ENCODE data around the gene SPG11. TPM values are rescaled to one million over a fixed set of nuclear protein-coding genes. Genes with fewer than 3 reads are reported as not detected.
A peak's percentile ranks its signal among the peaks of the same experiment; 100 is the strongest.
"Not testable (repeated sequence)": the region's sequence is repeated elsewhere in the genome, so short reads cannot be mapped to it uniquely, and the experiment has no call there.

Gene SPG11
- total RNA-seq = 10 to 100 TPM; 90.9 to 99.3 TPM

- H3K36me3 Mint-ChIP-seq = peaks cover 10 to 13% of the 10 kb centered on the region in 2 donors
- no peaks in the 10 kb centered on the region for H3K9me3 Mint-ChIP-seq
These were observed at the start of gene SPG11 for GRCh38 chr15:44663410-44664308. TSS of gene SPG11 (minus strand) at chr15:44663662. CDS start at chr15:44663647, 15 bp downstream.

GRCh38 chr15:44712346-44713005, 49.0 kb upstream of the SPG11 start:
- H3K36me3 Mint-ChIP-seq = peaks cover 77 to 92% of the 10 kb centered on the region in 2 donors
- H3K9me3 Mint-ChIP-seq = no peaks in the 10 kb centered on the region
- ATAC-seq = peak; percentile 28 to 30
- DNase-seq (ENCODE audit: low spot score in 2 of 2) = peak in 1 of 2 donors; percentile 68
- H3K27ac Mint-ChIP-seq = peak overlapping the region; percentile 100

More at GRCh38 chr15:44663410-44664308, at the start of gene SPG11:
- peak; percentile 95 to 98 for DNase-seq (ENCODE audit: low spot score in 2 of 2)
- H3K27ac Mint-ChIP-seq = peak within 1 kb of the TSS; percentile 96 to 97
- peak; percentile 86 to 88 for ATAC-seq

GRCh38 chr15:44711743-44712345, 48.4 kb upstream of the SPG11 start:
- DNase-seq (ENCODE audit: low spot score in 2 of 2) (peak; percentile 69 to 74), ATAC-seq (peak; percentile 34 to 36)
- H3K36me3 Mint-ChIP-seq = peaks cover 72 to 85% of the 10 kb centered on the region in 2 donors
- no peaks in the 10 kb centered on the region for H3K9me3 Mint-ChIP-seq
- H3K27ac Mint-ChIP-seq = peak overlapping the region; percentile 100

- ATAC-seq = peak; percentile 86 to 90
- peak within 1 kb of the TSS; percentile 100 for H3K27ac Mint-ChIP-seq
- peaks cover 65 to 79% of the 10 kb centered on the region in 2 donors for H3K36me3 Mint-ChIP-seq
- peak; percentile 96 for DNase-seq (ENCODE audit: low spot score in 2 of 2)
- H3K9me3 Mint-ChIP-seq = no peaks in the 10 kb centered on the region
These were observed 47.8 kb upstream of the SPG11 start, which contains the start of the genes B2M and PATL2 for GRCh38 chr15:44711096-44711742. TSS of gene B2M (plus strand) at chr15:44711517. CDS start at chr15:44711547, 30 bp downstream. TSS of gene PATL2 (minus strand) at chr15:44711323. CDS start at chr15:44676490, 34,833 bp downstream.

GRCh38 chr15:44710236-44711095, 47.0 kb upstream of the SPG11 start:
- Mint-ChIP-seq H3K9me3 (no peaks in the 10 kb centered on the region), H3K27ac (peak overlapping the region; percentile 100), H3K36me3 (peaks cover 58 to 71% of the 10 kb centered on the region in 2 donors)
- DNase-seq (ENCODE audit: low spot score in 2 of 2) (peak in 1 of 2 donors; percentile 48), ATAC-seq (peak in 1 of 2 donors; percentile 16)

GRCh38 chr15:44706946-44707636, 43.6 kb upstream of the SPG11 start:
- peaks cover 39 to 63% of the 10 kb centered on the region in 2 donors for H3K36me3 Mint-ChIP-seq
- peaks cover 12 to 14% of the 10 kb centered on the region in 2 donors for H3K9me3 Mint-ChIP-seq
- no peak for DNase-seq (ENCODE audit: low spot score in 2 of 2)
- no peak overlapping the region for H3K27ac Mint-ChIP-seq
- no peak for ATAC-seq

- ATAC-seq (no peak), DNase-seq (ENCODE audit: low spot score in 2 of 2) (no peak)
- Mint-ChIP-seq H3K27ac (no peak overlapping the region), H3K9me3 (peaks cover 13 to 15% of the 10 kb centered on the region in 2 donors), H3K36me3 (peaks cover 33 to 57% of the 10 kb centered on the region in 2 donors)
These were observed 42.9 kb upstream of the SPG11 start for GRCh38 chr15:44706401-44706800.

GRCh38 chr15:44705986-44706385, 42.5 kb upstream of the SPG11 start:
- Mint-ChIP-seq H3K36me3 (peaks cover 30 to 55% of the 10 kb centered on the region in 2 donors), H3K9me3 (peaks cover 13 to 15% of the 10 kb centered on the region in 2 donors), H3K27ac (no peak overlapping the region)
- ATAC-seq (no peak), DNase-seq (ENCODE audit: low spot score in 2 of 2) (no peak)

GRCh38 chr15:44700676-44701075, 37.2 kb upstream of the SPG11 start:
- DNase-seq (ENCODE audit: low spot score in 2 of 2) = not testable (repeated sequence)
- Mint-ChIP-seq H3K27ac (peak overlapping the region; percentile 4 to 7), H3K9me3 (peaks cover 18 to 30% of the 10 kb centered on the region in 2 donors), H3K36me3 (peaks cover 28 to 42% of the 10 kb centered on the region in 2 donors)
- peak; percentile 54 to 97 for ATAC-seq

- ATAC-seq (no peak), DNase-seq (ENCODE audit: low spot score in 2 of 2) (no peak)
- Mint-ChIP-seq H3K36me3 (peaks cover 20 to 29% of the 10 kb centered on the region in 2 donors), H3K27ac (no peak overlapping the region), H3K9me3 (peaks cover 14 to 27% of the 10 kb centered on the region in 2 donors)
These were observed 35.2 kb upstream of the SPG11 start for GRCh38 chr15:44698641-44699040.

GRCh38 chr15:44697014-44697413, 33.6 kb upstream of the SPG11 start:
- Mint-ChIP-seq H3K36me3 (peaks cover 14 to 16% of the 10 kb centered on the region in 2 donors), H3K27ac (peak overlapping the region in 1 of 2 donors; percentile 34), H3K9me3 (peaks cover 9 to 16% of the 10 kb centered on the region in 2 donors)
- no peak for DNase-seq (ENCODE audit: low spot score in 2 of 2)
- no peak for ATAC-seq

- Mint-ChIP-seq H3K27ac (peak overlapping the region in 1 of 2 donors; percentile 41), H3K36me3 (peaks cover 5 to 8% of the 10 kb centered on the region in 2 donors), H3K9me3 (peaks cover 8 to 10% of the 10 kb centered on the region in 2 donors)
- DNase-seq (ENCODE audit: low spot score in 2 of 2) (no peak), ATAC-seq (no peak)
These were observed 31.8 kb upstream of the SPG11 start for GRCh38 chr15:44695294-44695693.

GRCh38 chr15:44694416-44694815, 31.0 kb upstream of the SPG11 start:
- DNase-seq (ENCODE audit: low spot score in 2 of 2) (no peak), ATAC-seq (no peak)
- peaks cover 5 to 8% of the 10 kb centered on the region in 2 donors for H3K9me3 Mint-ChIP-seq
- H3K27ac Mint-ChIP-seq = peak overlapping the region; percentile 39 to 53
- H3K36me3 Mint-ChIP-seq = peaks cover 2 to 4% of the 10 kb centered on the region in 2 donors

- Mint-ChIP-seq H3K27ac (no peak overlapping the region), H3K36me3 (peaks cover 8 to 17% of the 10 kb centered on the region in 2 donors), H3K9me3 (peaks cover 2 to 6% of the 10 kb centered on the region in 2 donors)
- no peak for DNase-seq (ENCODE audit: low spot score in 2 of 2)
- ATAC-seq = no peak
These were observed 29.2 kb upstream of the SPG11 start for GRCh38 chr15:44692659-44693058.
